GM23338 (cell line): ENCODE results near the gene MRRF. TPM values are rescaled to one million over a fixed set of nuclear protein-coding genes. Genes with fewer than 3 reads are reported as not detected.

Experiments
- ATAC-seq: fragments of 200-7000 bp; cut with Tn5 transposase; 3 replicates; pipeline ENCODE4 v1.9.1; 2020
- DNase-seq: peaks from one replicate; pipeline ENCODE4 v3.0.0-alpha.2; 2015; ENCODE audit warnings: low spot score
- H2AFZ ChIP-seq: fragments of 200-600 bp; sonication (generic); 2 replicates; pipeline ENCODE4 v1.8.0; 2016; ENCODE audit warnings: antibody characterized with exemption, mild to moderate bottlenecking, moderate library complexity
- H3F3A ChIP-seq: fragments of 200-600 bp; sonication (generic); replicated peaks from 2 replicates; pipeline ENCODE4 v1.8.0; 2017; ENCODE audit warnings: antibody characterized with exemption, mixed run types, low read depth
- H3K27ac ChIP-seq: fragments of 200-600 bp; sonication (generic); 2 replicates; pipeline ENCODE4 v1.6.1; 2016; ENCODE audit warnings: low read depth
- H3K27me3 ChIP-seq: fragments of 200-600 bp; sonication (generic); 2 replicates; pipeline ENCODE4 v1.8.0; 2016; ENCODE audit warnings: mild to moderate bottlenecking, mixed run types, moderate library complexity; ENCODE audit not compliant: insufficient read depth
- H3K36me3 ChIP-seq: fragments of 200-600 bp; sonication (generic); 2 replicates; pipeline ENCODE4 v1.8.0; 2016; ENCODE audit warnings: mild to moderate bottlenecking; ENCODE audit not compliant: insufficient read depth
- H3K4me1 ChIP-seq: fragments of 200-600 bp; sonication (generic); 2 replicates; pipeline ENCODE4 v1.8.0; 2016; ENCODE audit warnings: mild to moderate bottlenecking, moderate library complexity; ENCODE audit not compliant: insufficient read depth
- H3K4me2 ChIP-seq: fragments of 200-600 bp; sonication (generic); 2 replicates; pipeline ENCODE4 v1.7.1; 2017; ENCODE audit warnings: mixed run types
- H3K4me3 ChIP-seq: fragments of 200-600 bp; sonication (generic); 2 replicates; pipeline ENCODE4 v1.6.1; 2016; ENCODE audit warnings: mixed run types
- H3K79me2 ChIP-seq: fragments of 200-600 bp; sonication (generic); replicated peaks from 2 replicates; pipeline ENCODE4 v1.8.0; 2017; ENCODE audit warnings: mild to moderate bottlenecking; ENCODE audit not compliant: insufficient read depth
- H3K9me2 ChIP-seq: fragments of 200-600 bp; sonication (generic); 2 replicates; pipeline ENCODE4 v1.8.0; 2017; ENCODE audit not compliant: insufficient read depth
- H4K20me1 ChIP-seq: fragments of 200-600 bp; sonication (generic); replicated peaks from 2 replicates; pipeline ENCODE4 v1.8.0; 2017; ENCODE audit warnings: mild to moderate bottlenecking; ENCODE audit not compliant: insufficient read depth
- H3K27ac Mint-ChIP-seq: 2 replicates; pipeline ENCODE4 v1.8.0; 2020; ENCODE audit warnings: inconsistent platforms, mild to moderate bottlenecking, moderate library complexity, mixed read lengths
- H3K27me3 Mint-ChIP-seq: 3 replicates; pipeline ENCODE4 v1.8.0; 2022; ENCODE audit warnings: low read depth, mild to moderate bottlenecking, moderate library complexity, mixed read lengths, inconsistent platforms; ENCODE audit not compliant: insufficient read depth, poor library complexity
- H3K36me3 Mint-ChIP-seq: 3 replicates; pipeline ENCODE4 v1.8.0; 2021; ENCODE audit warnings: low read depth, mild to moderate bottlenecking, inconsistent platforms, moderate library complexity, mixed read lengths
- H3K4me1 Mint-ChIP-seq: 3 replicates; pipeline ENCODE4 v1.8.0; 2020; ENCODE audit warnings: mild to moderate bottlenecking, inconsistent platforms, mixed read lengths
- H3K4me3 Mint-ChIP-seq: 3 replicates; pipeline ENCODE4 v1.8.0; 2021; ENCODE audit warnings: moderate library complexity, mild to moderate bottlenecking, inconsistent platforms, mixed read lengths
- H3K9me3 Mint-ChIP-seq: 3 replicates; pipeline ENCODE4 v1.8.0; 2020; ENCODE audit warnings: moderate library complexity, mild to moderate bottlenecking, inconsistent platforms, mixed read lengths
- CREB1 ChIP-seq: fragments of 250-450 bp; sonication (Bioruptor Pico); IDR thresholded peaks from 2 replicates; pipeline ENCODE4 v1.5.0; 2020; ENCODE audit warnings: low read depth, mild to moderate bottlenecking, moderate library complexity
- EZH2 ChIP-seq: fragments of 200-600 bp; sonication (generic); IDR thresholded peaks from one replicate; pipeline ENCODE4 v1.8.0; 2017; ENCODE audit warnings: antibody characterized with exemption, mild to moderate bottlenecking, low read depth; ENCODE audit not compliant: unreplicated experiment
- EZH2phosphoT487 ChIP-seq: fragments of 200-600 bp; sonication (generic); IDR thresholded peaks from one replicate; pipeline ENCODE4 v1.8.1; 2018; ENCODE audit warnings: antibody characterized with exemption; ENCODE audit not compliant: unreplicated experiment
- JUNB ChIP-seq: IDR thresholded peaks from one replicate; pipeline ENCODE4 v1.6.1; 2016; ENCODE audit warnings: antibody characterized with exemption; ENCODE audit not compliant: unreplicated experiment
- NANOG ChIP-seq: IDR thresholded peaks from 2 replicates; pipeline ENCODE4 v1.6.1; 2016; ENCODE audit warnings: antibody characterized with exemption, borderline replicate concordance
- POLR2AphosphoS5 ChIP-seq: IDR thresholded peaks from 2 replicates; pipeline ENCODE4 v1.6.1; 2016; ENCODE audit warnings: antibody characterized with exemption, low read depth
- STAT1 ChIP-seq: IDR thresholded peaks from one replicate; pipeline ENCODE4 v1.6.1; 2016; ENCODE audit warnings: antibody characterized with exemption; ENCODE audit not compliant: unreplicated experiment
- ZNF114 ChIP-seq: fragments of 250-450 bp; sonication (Bioruptor Pico); IDR thresholded peaks from 2 replicates; pipeline ENCODE4 v1.5.0; 2020; ENCODE audit warnings: mild to moderate bottlenecking, moderate library complexity
- ZNF331 ChIP-seq: fragments of 250-450 bp; sonication (Bioruptor Pico); IDR thresholded peaks from 2 replicates; pipeline ENCODE4 v1.5.0; 2020; ENCODE audit warnings: low read depth, mild to moderate bottlenecking, moderate library complexity
- polyA plus RNA-seq: library from polyadenylated mRNA; unstranded; fragments of >200 nt; fragmentation: Nextera tagmentation; extraction: Ambion mirVana; gene quantifications from 2 replicates; pipeline ENCODE4 v1.2.1, GENCODE V29; 2016
- total RNA-seq: library from RNA; depleted of rRNA; stranded (reverse); fragments of >200 nt; shearing (Covaris generic); gene quantifications from 2 replicates; pipeline ENCODE4 v1.2.3, GENCODE V29; 2014
- TF ChIP-seq, protein P1 (sequence below): fragments of 250-450 bp; sonication (Bioruptor Pico); IDR thresholded peaks from 2 replicates; pipeline ENCODE4 v1.5.0; 2020; ENCODE audit warnings: mild to moderate bottlenecking, moderate library complexity
- TF ChIP-seq, protein P2 (sequence below): IDR thresholded peaks from 2 replicates; pipeline ENCODE4 v1.6.1; 2016; ENCODE audit warnings: antibody characterized with exemption
- TF ChIP-seq, protein P3 (sequence below): IDR thresholded peaks from one replicate; pipeline ENCODE4 v1.6.1; 2018; ENCODE audit warnings: antibody characterized with exemption; ENCODE audit not compliant: unreplicated experiment
- TF ChIP-seq, protein P4 (sequence below), 2 experiments: fragments of 200-600 bp in 1 of 2; sonication (generic) in 1 of 2; conservative IDR thresholded peaks; 2 replicates each; pipeline versions ENCODE4 v1.5.1 to v1.6.1; 2016 to 2017; ENCODE audit warnings: antibody characterized with exemption in 2 of 2, low read depth in 2 of 2, mild to moderate bottlenecking in 2 of 2, moderate library complexity in 1 of 2

Gene MRRF
- total and polyA plus RNA-seq, 2 experiments from 2014 or later = 27.8 to 32.7 TPM

DNA sequence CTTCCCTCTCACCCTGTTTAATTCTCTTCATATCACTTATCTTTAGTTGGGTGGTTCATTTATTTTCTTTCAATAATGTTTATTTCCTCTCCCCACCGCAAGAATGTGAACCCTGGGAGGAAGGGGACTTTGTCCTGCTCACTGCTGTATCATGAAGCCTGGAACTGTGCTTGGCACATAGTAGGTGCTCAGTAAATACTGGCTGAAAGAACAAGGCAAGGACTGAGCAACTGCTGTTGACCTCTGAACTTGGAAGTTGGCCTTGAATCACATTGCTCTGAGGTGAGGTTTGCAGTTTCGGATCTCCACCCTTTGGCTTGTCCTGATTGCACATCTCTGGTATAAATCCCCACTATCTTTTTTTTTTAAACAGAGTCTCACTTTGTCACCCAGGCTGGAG, 84.1 kb downstream of the MRRF start:
- ATAC-seq (no peak), DNase-seq (no peak)
- Histone ChIP-seq H3K4me1 (peaks cover 15% of the 10 kb centered on the region), H3K27me3 (peaks cover 26% of the 10 kb centered on the region), H3K36me3 (no peaks in the 10 kb centered on the region), H3K27ac (no peak overlapping the region), H4K20me1 (no peaks in the 10 kb centered on the region), H3F3A (peaks cover 10% of the 10 kb centered on the region; the same call in 1 of the 2 replicates), H3K4me3 (no peak overlapping the region), H3K9me2 (no peaks in the 10 kb centered on the region), H3K79me2 (no peaks in the 10 kb centered on the region), H2AFZ (no peak overlapping the region), H3K4me2 (peak overlapping the region; percentile 96; the same call in 1 of the 2 replicates)
- H3K27ac Mint-ChIP-seq = no peak overlapping the region
- H3K4me3 Mint-ChIP-seq = peak overlapping the region; percentile 13; the same call in 2 of the 3 replicates
- TF ChIP-seq ZNF331 (CRISPR knock-in tag) = no peak
- TF ChIP-seq, protein P1, sequence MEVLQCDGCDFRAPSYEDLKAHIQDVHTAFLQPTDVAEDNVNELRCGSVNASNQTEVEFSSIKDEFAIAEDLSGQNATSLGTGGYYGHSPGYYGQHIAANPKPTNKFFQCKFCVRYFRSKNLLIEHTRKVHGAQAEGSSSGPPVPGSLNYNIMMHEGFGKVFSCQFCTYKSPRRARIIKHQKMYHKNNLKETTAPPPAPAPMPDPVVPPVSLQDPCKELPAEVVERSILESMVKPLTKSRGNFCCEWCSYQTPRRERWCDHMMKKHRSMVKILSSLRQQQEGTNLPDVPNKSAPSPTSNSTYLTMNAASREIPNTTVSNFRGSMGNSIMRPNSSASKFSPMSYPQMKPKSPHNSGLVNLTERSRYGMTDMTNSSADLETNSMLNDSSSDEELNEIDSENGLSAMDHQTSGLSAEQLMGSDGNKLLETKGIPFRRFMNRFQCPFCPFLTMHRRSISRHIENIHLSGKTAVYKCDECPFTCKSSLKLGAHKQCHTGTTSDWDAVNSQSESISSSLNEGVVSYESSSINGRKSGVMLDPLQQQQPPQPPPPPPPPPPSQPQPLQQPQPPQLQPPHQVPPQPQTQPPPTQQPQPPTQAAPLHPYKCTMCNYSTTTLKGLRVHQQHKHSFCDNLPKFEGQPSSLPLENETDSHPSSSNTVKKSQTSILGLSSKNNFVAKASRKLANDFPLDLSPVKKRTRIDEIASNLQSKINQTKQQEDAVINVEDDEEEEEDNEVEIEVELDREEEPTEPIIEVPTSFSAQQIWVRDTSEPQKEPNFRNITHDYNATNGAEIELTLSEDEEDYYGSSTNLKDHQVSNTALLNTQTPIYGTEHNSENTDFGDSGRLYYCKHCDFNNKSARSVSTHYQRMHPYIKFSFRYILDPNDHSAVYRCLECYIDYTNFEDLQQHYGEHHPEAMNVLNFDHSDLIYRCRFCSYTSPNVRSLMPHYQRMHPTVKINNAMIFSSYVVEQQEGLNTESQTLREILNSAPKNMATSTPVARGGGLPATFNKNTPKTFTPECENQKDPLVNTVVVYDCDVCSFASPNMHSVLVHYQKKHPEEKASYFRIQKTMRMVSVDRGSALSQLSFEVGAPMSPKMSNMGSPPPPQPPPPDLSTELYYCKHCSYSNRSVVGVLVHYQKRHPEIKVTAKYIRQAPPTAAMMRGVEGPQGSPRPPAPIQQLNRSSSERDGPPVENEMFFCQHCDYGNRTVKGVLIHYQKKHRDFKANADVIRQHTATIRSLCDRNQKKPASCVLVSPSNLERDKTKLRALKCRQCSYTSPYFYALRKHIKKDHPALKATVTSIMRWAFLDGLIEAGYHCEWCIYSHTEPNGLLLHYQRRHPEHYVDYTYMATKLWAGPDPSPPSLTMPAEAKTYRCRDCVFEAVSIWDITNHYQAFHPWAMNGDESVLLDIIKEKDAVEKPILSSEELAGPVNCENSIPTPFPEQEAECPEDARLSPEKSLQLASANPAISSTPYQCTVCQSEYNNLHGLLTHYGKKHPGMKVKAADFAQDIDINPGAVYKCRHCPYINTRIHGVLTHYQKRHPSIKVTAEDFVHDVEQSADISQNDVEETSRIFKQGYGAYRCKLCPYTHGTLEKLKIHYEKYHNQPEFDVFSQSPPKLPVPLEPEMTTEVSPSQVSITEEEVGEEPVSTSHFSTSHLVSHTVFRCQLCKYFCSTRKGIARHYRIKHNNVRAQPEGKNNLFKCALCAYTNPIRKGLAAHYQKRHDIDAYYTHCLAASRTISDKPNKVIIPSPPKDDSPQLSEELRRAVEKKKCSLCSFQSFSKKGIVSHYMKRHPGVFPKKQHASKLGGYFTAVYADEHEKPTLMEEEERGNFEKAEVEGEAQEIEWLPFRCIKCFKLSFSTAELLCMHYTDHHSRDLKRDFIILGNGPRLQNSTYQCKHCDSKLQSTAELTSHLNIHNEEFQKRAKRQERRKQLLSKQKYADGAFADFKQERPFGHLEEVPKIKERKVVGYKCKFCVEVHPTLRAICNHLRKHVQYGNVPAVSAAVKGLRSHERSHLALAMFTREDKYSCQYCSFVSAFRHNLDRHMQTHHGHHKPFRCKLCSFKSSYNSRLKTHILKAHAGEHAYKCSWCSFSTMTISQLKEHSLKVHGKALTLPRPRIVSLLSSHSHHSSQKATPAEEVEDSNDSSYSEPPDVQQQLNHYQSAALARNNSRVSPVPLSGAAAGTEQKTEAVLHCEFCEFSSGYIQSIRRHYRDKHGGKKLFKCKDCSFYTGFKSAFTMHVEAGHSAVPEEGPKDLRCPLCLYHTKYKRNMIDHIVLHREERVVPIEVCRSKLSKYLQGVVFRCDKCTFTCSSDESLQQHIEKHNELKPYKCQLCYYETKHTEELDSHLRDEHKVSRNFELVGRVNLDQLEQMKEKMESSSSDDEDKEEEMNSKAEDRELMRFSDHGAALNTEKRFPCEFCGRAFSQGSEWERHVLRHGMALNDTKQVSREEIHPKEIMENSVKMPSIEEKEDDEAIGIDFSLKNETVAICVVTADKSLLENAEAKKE (CRISPR knock-in tag) = no peak
- no peak for TF ChIP-seq POLR2AphosphoS5
- no peak for TF ChIP-seq EZH2phosphoT487
- TF ChIP-seq STAT1 = no peak
- TF ChIP-seq CREB1 (CRISPR knock-in tag) = no peak
- TF ChIP-seq JUNB = no peak
- TF ChIP-seq, protein P2, sequence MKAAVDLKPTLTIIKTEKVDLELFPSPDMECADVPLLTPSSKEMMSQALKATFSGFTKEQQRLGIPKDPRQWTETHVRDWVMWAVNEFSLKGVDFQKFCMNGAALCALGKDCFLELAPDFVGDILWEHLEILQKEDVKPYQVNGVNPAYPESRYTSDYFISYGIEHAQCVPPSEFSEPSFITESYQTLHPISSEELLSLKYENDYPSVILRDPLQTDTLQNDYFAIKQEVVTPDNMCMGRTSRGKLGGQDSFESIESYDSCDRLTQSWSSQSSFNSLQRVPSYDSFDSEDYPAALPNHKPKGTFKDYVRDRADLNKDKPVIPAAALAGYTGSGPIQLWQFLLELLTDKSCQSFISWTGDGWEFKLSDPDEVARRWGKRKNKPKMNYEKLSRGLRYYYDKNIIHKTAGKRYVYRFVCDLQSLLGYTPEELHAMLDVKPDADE = no peak
- TF ChIP-seq, protein P3, sequence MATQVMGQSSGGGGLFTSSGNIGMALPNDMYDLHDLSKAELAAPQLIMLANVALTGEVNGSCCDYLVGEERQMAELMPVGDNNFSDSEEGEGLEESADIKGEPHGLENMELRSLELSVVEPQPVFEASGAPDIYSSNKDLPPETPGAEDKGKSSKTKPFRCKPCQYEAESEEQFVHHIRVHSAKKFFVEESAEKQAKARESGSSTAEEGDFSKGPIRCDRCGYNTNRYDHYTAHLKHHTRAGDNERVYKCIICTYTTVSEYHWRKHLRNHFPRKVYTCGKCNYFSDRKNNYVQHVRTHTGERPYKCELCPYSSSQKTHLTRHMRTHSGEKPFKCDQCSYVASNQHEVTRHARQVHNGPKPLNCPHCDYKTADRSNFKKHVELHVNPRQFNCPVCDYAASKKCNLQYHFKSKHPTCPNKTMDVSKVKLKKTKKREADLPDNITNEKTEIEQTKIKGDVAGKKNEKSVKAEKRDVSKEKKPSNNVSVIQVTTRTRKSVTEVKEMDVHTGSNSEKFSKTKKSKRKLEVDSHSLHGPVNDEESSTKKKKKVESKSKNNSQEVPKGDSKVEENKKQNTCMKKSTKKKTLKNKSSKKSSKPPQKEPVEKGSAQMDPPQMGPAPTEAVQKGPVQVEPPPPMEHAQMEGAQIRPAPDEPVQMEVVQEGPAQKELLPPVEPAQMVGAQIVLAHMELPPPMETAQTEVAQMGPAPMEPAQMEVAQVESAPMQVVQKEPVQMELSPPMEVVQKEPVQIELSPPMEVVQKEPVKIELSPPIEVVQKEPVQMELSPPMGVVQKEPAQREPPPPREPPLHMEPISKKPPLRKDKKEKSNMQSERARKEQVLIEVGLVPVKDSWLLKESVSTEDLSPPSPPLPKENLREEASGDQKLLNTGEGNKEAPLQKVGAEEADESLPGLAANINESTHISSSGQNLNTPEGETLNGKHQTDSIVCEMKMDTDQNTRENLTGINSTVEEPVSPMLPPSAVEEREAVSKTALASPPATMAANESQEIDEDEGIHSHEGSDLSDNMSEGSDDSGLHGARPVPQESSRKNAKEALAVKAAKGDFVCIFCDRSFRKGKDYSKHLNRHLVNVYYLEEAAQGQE = no peak
- no peak for TF ChIP-seq NANOG
- TF ChIP-seq ZNF114 (CRISPR knock-in tag) = no peak
- TF ChIP-seq EZH2 = no peak
- TF ChIP-seq, protein P4, sequence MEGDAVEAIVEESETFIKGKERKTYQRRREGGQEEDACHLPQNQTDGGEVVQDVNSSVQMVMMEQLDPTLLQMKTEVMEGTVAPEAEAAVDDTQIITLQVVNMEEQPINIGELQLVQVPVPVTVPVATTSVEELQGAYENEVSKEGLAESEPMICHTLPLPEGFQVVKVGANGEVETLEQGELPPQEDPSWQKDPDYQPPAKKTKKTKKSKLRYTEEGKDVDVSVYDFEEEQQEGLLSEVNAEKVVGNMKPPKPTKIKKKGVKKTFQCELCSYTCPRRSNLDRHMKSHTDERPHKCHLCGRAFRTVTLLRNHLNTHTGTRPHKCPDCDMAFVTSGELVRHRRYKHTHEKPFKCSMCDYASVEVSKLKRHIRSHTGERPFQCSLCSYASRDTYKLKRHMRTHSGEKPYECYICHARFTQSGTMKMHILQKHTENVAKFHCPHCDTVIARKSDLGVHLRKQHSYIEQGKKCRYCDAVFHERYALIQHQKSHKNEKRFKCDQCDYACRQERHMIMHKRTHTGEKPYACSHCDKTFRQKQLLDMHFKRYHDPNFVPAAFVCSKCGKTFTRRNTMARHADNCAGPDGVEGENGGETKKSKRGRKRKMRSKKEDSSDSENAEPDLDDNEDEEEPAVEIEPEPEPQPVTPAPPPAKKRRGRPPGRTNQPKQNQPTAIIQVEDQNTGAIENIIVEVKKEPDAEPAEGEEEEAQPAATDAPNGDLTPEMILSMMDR (conservative IDR thresholded peaks at IDR 0.05; ENCODE audit: low read depth in 2 of 2) = no peak
- no peaks in the 10 kb centered on the region; the same call in 2 of the 3 replicates for H3K36me3 Mint-ChIP-seq
- peaks cover 8% of the 10 kb centered on the region for H3K9me3 Mint-ChIP-seq
- peaks cover 37% of the 10 kb centered on the region for H3K27me3 Mint-ChIP-seq
- peaks cover 19% of the 10 kb centered on the region for H3K4me1 Mint-ChIP-seq
